Astrocyte of the spinal cord (primary cell): ENCODE data around the gene DPP6.

Experiments
- DNase-seq: peaks from one replicate; pipeline ENCODE4 v3.0.0; 2011; ENCODE audit warnings: low read depth, low spot score
- H3K4me3 ChIP-seq: 2 replicates; pipeline ENCODE4 v1.5.1; 2011; ENCODE audit warnings: low read depth, mild to moderate bottlenecking, low read length, moderate library complexity
- in situ Hi-C: cut with HindIII; loops from 2 replicates; pipeline ENCODE4 v1.10.0; 2017; ENCODE audit warnings: low sequenced_read_pairs
- TF ChIP-seq, protein P1 (sequence below): IDR thresholded peaks from 2 replicates; pipeline ENCODE4 v1.5.1; 2012; ENCODE audit warnings: low read depth, mild to moderate bottlenecking, low read length, inconsistent platforms

Gene DPP6

DNA sequence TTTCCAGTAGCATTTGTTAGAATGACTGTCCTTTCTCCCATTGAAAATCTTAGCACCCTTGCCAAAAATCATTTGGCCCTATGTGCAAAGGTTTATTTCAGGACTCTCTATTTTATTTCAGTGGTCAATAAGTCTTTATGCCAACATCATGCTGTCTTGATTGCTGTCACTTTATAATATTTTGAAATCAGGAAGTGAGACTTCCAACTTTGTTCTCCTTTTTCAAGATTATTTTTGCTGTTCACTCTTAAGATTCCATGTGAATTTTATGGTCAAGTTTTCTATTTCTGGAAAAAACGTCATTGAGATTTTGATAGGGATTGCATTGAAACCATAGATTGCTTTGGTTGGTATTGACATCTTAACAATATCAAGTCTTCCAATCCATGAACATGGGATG is 885.6 kb downstream of the DPP6 start:
- no peak overlapping the region for H3K4me3 ChIP-seq
- in situ Hi-C loops, result no loop called here
- DNase-seq, result no peak
- TF ChIP-seq, protein P1, sequence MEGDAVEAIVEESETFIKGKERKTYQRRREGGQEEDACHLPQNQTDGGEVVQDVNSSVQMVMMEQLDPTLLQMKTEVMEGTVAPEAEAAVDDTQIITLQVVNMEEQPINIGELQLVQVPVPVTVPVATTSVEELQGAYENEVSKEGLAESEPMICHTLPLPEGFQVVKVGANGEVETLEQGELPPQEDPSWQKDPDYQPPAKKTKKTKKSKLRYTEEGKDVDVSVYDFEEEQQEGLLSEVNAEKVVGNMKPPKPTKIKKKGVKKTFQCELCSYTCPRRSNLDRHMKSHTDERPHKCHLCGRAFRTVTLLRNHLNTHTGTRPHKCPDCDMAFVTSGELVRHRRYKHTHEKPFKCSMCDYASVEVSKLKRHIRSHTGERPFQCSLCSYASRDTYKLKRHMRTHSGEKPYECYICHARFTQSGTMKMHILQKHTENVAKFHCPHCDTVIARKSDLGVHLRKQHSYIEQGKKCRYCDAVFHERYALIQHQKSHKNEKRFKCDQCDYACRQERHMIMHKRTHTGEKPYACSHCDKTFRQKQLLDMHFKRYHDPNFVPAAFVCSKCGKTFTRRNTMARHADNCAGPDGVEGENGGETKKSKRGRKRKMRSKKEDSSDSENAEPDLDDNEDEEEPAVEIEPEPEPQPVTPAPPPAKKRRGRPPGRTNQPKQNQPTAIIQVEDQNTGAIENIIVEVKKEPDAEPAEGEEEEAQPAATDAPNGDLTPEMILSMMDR, result no peak

DNA sequence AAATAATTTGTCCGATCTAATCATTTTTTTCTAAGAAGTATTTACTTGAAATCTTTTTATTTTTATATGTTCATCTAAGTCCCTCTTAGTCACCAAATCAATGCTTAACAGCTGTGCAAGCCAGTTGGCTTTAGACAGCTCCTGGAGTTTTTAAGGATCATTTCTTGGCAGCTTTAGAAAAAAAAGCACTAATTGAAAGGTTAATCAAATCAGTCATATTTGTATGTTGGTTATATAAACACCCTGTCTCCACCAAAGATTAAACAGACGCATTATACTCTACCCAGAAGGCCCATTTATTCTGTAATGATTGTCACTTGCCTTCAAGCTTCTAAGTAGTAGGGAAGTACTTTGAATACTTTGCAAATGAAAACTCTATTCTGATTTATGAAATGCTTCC is 890.5 kb downstream of the DPP6 start:
- TF ChIP-seq, protein P1, result no peak
- in situ Hi-C loops, result no loop called here
- no peak overlapping the region for H3K4me3 ChIP-seq
- DNase-seq, result no peak
